Glutamatergic neuron (in vitro differentiated cells): ENCODE results near the gene KCNAB2. TPM values are rescaled to one million over a fixed set of nuclear protein-coding genes. Genes with fewer than 3 reads are reported as not detected.

Experiments used
- DNase-seq: peaks from one replicate; pipeline ENCODE4 v3.0.0; 2022
- H3K27ac Mint-ChIP-seq: one replicate; pipeline ENCODE4 v1.8.0; 2020; ENCODE audit warnings: mild to moderate bottlenecking, mixed read lengths, inconsistent platforms; ENCODE audit not compliant: unreplicated experiment
- H3K27me3 Mint-ChIP-seq: one replicate; pipeline ENCODE4 v1.8.0; 2020; ENCODE audit warnings: mild to moderate bottlenecking, moderate library complexity, mixed read lengths, inconsistent platforms; ENCODE audit not compliant: unreplicated experiment
- H3K36me3 Mint-ChIP-seq: one replicate; pipeline ENCODE4 v1.8.0; 2020; ENCODE audit warnings: mild to moderate bottlenecking, mixed read lengths, inconsistent platforms; ENCODE audit not compliant: unreplicated experiment
- H3K4me1 Mint-ChIP-seq: one replicate; pipeline ENCODE4 v1.8.0; 2020; ENCODE audit warnings: mild to moderate bottlenecking, low read depth, mixed read lengths, inconsistent platforms; ENCODE audit not compliant: unreplicated experiment
- H3K4me3 Mint-ChIP-seq: one replicate; pipeline ENCODE4 v1.8.0; 2020; ENCODE audit warnings: mild to moderate bottlenecking, mixed read lengths, inconsistent platforms; ENCODE audit not compliant: unreplicated experiment
- H3K9me3 Mint-ChIP-seq: one replicate; pipeline ENCODE4 v1.8.0; 2020; ENCODE audit warnings: mild to moderate bottlenecking, moderate library complexity, mixed read lengths, inconsistent platforms; ENCODE audit not compliant: unreplicated experiment
- CTCF ChIP-seq: fragments of 200-600 bp; sonication (generic); IDR thresholded peaks from one replicate; pipeline ENCODE4 v1.5.0; 2021; ENCODE audit not compliant: partially characterized antibody, unreplicated experiment
- total RNA-seq: library from RNA; stranded (reverse); fragmentation: NEBNext Ultra II Directional; extraction: Animal tissue kit (Norgen Biotek cat#: 25700); gene quantifications from one replicate; pipeline ENCODE4 v1.2.1, GENCODE V29; 2021; ENCODE audit not compliant: unreplicated experiment

Gene KCNAB2
- total RNA-seq, 1 donor from 2014 or later: 20.4 TPM

- H3K4me3 Mint-ChIP-seq: no peak overlapping the region
- peaks cover 9% of the 10 kb centered on the region for H3K27me3 Mint-ChIP-seq
- peaks cover 38% of the 10 kb centered on the region for H3K4me1 Mint-ChIP-seq
- no peak for TF ChIP-seq CTCF
- H3K36me3 Mint-ChIP-seq: no peaks in the 10 kb centered on the region
- peak; percentile 17 for DNase-seq
- H3K27ac Mint-ChIP-seq: no peak overlapping the region
- peaks cover 10% of the 10 kb centered on the region for H3K9me3 Mint-ChIP-seq
These were observed 4.8 kb upstream of the KCNAB2 start for GRCh38 chr1:6040861-6041415.

- TF ChIP-seq CTCF: peak; percentile 81
- peaks cover 4% of the 10 kb centered on the region for H3K27me3 Mint-ChIP-seq
- peak overlapping the region; percentile 15 for H3K4me3 Mint-ChIP-seq
- no peak overlapping the region for H3K27ac Mint-ChIP-seq
- peaks cover 44% of the 10 kb centered on the region for H3K4me1 Mint-ChIP-seq
- peak; percentile 87 for DNase-seq
- H3K36me3 Mint-ChIP-seq: no peaks in the 10 kb centered on the region
- peaks cover 13% of the 10 kb centered on the region for H3K9me3 Mint-ChIP-seq
These were observed 4.1 kb upstream of the KCNAB2 start for GRCh38 chr1:6041432-6042062.

- no peak overlapping the region for H3K27ac Mint-ChIP-seq
- H3K9me3 Mint-ChIP-seq: peaks cover 16% of the 10 kb centered on the region
- DNase-seq: no peak
- TF ChIP-seq CTCF: no peak
- peaks cover 4% of the 10 kb centered on the region for H3K27me3 Mint-ChIP-seq
- no peak overlapping the region for H3K4me3 Mint-ChIP-seq
- H3K36me3 Mint-ChIP-seq: no peaks in the 10 kb centered on the region
- peaks cover 52% of the 10 kb centered on the region for H3K4me1 Mint-ChIP-seq
These were observed 2.1 kb upstream of the KCNAB2 start for GRCh38 chr1:6043561-6043960.

- Mint-ChIP-seq H3K4me3 (peak overlapping the region; percentile 52), H3K27ac (peak overlapping the region; percentile 70), H3K27me3 (peaks cover 3% of the 10 kb centered on the region), H3K36me3 (no peaks in the 10 kb centered on the region), H3K9me3 (peaks cover 18% of the 10 kb centered on the region), H3K4me1 (peaks cover 57% of the 10 kb centered on the region)
- no peak for TF ChIP-seq CTCF
- DNase-seq: no peak
These were observed 1.1 kb upstream of the KCNAB2 start for GRCh38 chr1:6044481-6045109.

GRCh38 chr1:6045110-6045502 lies 582 bp upstream of the KCNAB2 start:
- TF ChIP-seq CTCF: no peak
- H3K4me3 Mint-ChIP-seq: no peak overlapping the region
- peaks cover 18% of the 10 kb centered on the region for H3K9me3 Mint-ChIP-seq
- peaks cover 3% of the 10 kb centered on the region for H3K27me3 Mint-ChIP-seq
- peaks cover 54% of the 10 kb centered on the region for H3K4me1 Mint-ChIP-seq
- DNase-seq: no peak
- peak overlapping the region; percentile 38 for H3K27ac Mint-ChIP-seq
- no peaks in the 10 kb centered on the region for H3K36me3 Mint-ChIP-seq
